B cell (primary cell): ENCODE measurements around the gene PRR9. TPM values are rescaled to one million over a fixed set of nuclear protein-coding genes. Genes with fewer than 3 reads are reported as not detected.

Source experiments
- ATAC-seq: fragments of 200-7000 bp; cut with Tn5 transposase; one replicate; pipeline ENCODE4 v1.10.0; 2021; ENCODE audit warnings: low read depth, mild to moderate bottlenecking, moderate number of reproducible peaks, moderate library complexity
- CTCF ChIA-PET: fragments of 350-600 bp; sonication (Branson Sonifier 250); formaldehyde crosslinking; loops from one replicate; lab custom pipeline; 2021; ENCODE audit warnings: antibody characterized with exemption, inconsistent platforms; lab: Charles Lee
- POLR2A ChIA-PET: fragments of 350-600 bp; sonication (Branson Sonifier 250); formaldehyde crosslinking; loops from one replicate; lab custom pipeline; 2021; ENCODE audit warnings: antibody characterized with exemption; lab: Charles Lee
- DNase-seq: peaks from one replicate; pipeline ENCODE4 v3.0.0; 2013
- H2AFZ ChIP-seq: 2 replicates; pipeline ENCODE4 v1.6.1; 2012; ENCODE audit warnings: mild to moderate bottlenecking, low read depth, low read length; ENCODE audit not compliant: insufficient read depth, poor library complexity, severe bottlenecking
- H3K27ac ChIP-seq, 2 donors: 1 replicate in 1 of 2; 2 replicates in 1 of 2; pipeline ENCODE4 v1.5.1; 2012 to 2013; ENCODE audit warnings: low read length in 2 of 2, mild to moderate bottlenecking in 2 of 2, moderate library complexity in 1 of 2
- H3K27me3 ChIP-seq, 4 experiments: fragments of 200-600 bp in 1 of 4; sonication (generic) in 1 of 4; replicated peaks in 1 of 4; 1 replicate in 2 of 4; 2 replicates in 2 of 4; pipeline versions ENCODE4 v1.6.1 to v1.7.0; 2013 to 2016; ENCODE audit warnings: low read length in 3 of 4, mild to moderate bottlenecking in 2 of 4, mixed read lengths in 1 of 4, moderate library complexity in 1 of 4; ENCODE audit not compliant: insufficient read depth in 4 of 4, control insufficient read depth in 3 of 4; ENCODE audit errors: control extremely low read depth in 1 of 4
- H3K36me3 ChIP-seq, 2 experiments: replicated peaks in 1 of 2; 1 replicate in 1 of 2; 2 replicates in 1 of 2; pipeline versions ENCODE4 v1.6.1 to v1.7.1; 2013; ENCODE audit warnings: low read length in 1 of 2; ENCODE audit not compliant: insufficient read depth in 2 of 2, control insufficient read depth in 1 of 2; ENCODE audit errors: control extremely low read depth in 1 of 2, extremely low read depth in 1 of 2
- H3K4me1 ChIP-seq, 2 donors: fragments of 200-600 bp in 1 of 2; sonication (generic) in 1 of 2; 1 replicate in 1 of 2; 2 replicates in 1 of 2; pipeline versions ENCODE4 v1.5.1 to v1.6.1; 2013 to 2017; ENCODE audit warnings: low read length in 2 of 2; ENCODE audit not compliant: control insufficient read depth in 2 of 2, insufficient read depth in 2 of 2
- H3K4me2 ChIP-seq: replicated peaks from 2 replicates; pipeline ENCODE3; 2012; ENCODE audit warnings: mild to moderate bottlenecking, low read depth, low read length; ENCODE audit not compliant: poor library complexity, severe bottlenecking
- H3K4me3 ChIP-seq, 5 experiments: fragments of 200-600 bp in 1 of 5; sonication (generic) in 1 of 5; 1 replicate in 3 of 5; 2 replicates in 2 of 5; pipeline versions ENCODE4 v1.5.1 to v1.7.0; 2011 to 2016; ENCODE audit warnings: low read length in 4 of 5, mild to moderate bottlenecking in 4 of 5, low read depth in 2 of 5, control low read depth in 1 of 5, moderate library complexity in 1 of 5; ENCODE audit not compliant: insufficient read depth in 1 of 5; ENCODE audit errors: control extremely low read depth in 1 of 5, extremely low read depth in 1 of 5
- H3K79me2 ChIP-seq: fragments of 200-600 bp; sonication (generic); one replicate; pipeline ENCODE4 v1.6.0; 2016; ENCODE audit warnings: low read length; ENCODE audit not compliant: control insufficient read depth, insufficient read depth
- H3K9ac ChIP-seq: fragments of 200-600 bp; sonication (generic); 2 replicates; pipeline ENCODE4 v1.6.1; 2017; ENCODE audit warnings: mild to moderate bottlenecking, low read length, moderate library complexity
- H3K9me3 ChIP-seq, 3 donors: one replicate each; pipeline versions ENCODE4 v1.6.1 to v1.7.1; 2013; ENCODE audit warnings: low read length in 2 of 3; ENCODE audit not compliant: control insufficient read depth in 2 of 3, insufficient read depth in 1 of 3; ENCODE audit errors: control extremely low read depth in 1 of 3
- H4K20me1 ChIP-seq: 2 replicates; pipeline ENCODE4 v1.6.0; 2012; ENCODE audit warnings: mild to moderate bottlenecking, low read length; ENCODE audit not compliant: insufficient read depth, control insufficient read depth, poor library complexity, severe bottlenecking
- H3K27ac Mint-ChIP-seq: one replicate; pipeline ENCODE4 v1.8.0; 2021; ENCODE audit warnings: mixed read lengths
- H3K27me3 Mint-ChIP-seq: one replicate; pipeline ENCODE4 v1.8.0; 2021; ENCODE audit warnings: mixed read lengths
- H3K4me1 Mint-ChIP-seq: one replicate; pipeline ENCODE4 v1.8.0; 2021; ENCODE audit warnings: mixed read lengths
- H3K4me3 Mint-ChIP-seq: one replicate; pipeline ENCODE4 v1.8.0; 2021; ENCODE audit warnings: mixed read lengths
- H3K9me3 Mint-ChIP-seq: one replicate; pipeline ENCODE4 v1.8.0; 2022; ENCODE audit warnings: mixed read lengths; ENCODE audit not compliant: insufficient read depth
- EZH2 ChIP-seq: IDR thresholded peaks from 2 replicates; pipeline ENCODE4 v1.6.1; 2012; ENCODE audit warnings: borderline replicate concordance, low read depth, mild to moderate bottlenecking, moderate library complexity, low read length; ENCODE audit not compliant: insufficient read depth, poor library complexity, severe bottlenecking
- WGBS: methylation state at CpG from one replicate; pipeline ENCODE4 v1.1.5; 2013; ENCODE audit warnings: missing lambda C conversion rate; ENCODE audit not compliant: insufficient coverage; 5-methylcytosine and 5-hydroxymethylcytosine counted together
- intact Hi-C: fragments of 100-400 bp; cut with micrococcal nuclease; formaldehyde crosslinking; loops from one replicate; pipeline ENCODE4 v1.10.0; 2022
- polyA plus RNA-seq: library from polyadenylated mRNA; depleted of rRNA; stranded (reverse); fragments of >200 nt; gene quantifications from 2 replicates; pipeline ENCODE4 v1.2.3, GENCODE V29; 2012
- total RNA-seq, 2 donors: library from RNA; stranded (reverse); fragments of 120-200 nt in 1 of 2; gene quantifications; 1 replicate in 1 of 2; 2 replicates in 1 of 2; pipeline versions ENCODE4 v1.2.3 to v1.2.4, GENCODE V29; 2013 to 2022
- TF ChIP-seq, protein P1 (sequence below): fragments of 200-600 bp; IDR thresholded peaks from one replicate; pipeline ENCODE4 v1.8.0; 2022; ENCODE audit warnings: antibody characterized with exemption, mild to moderate bottlenecking

The PRR9 gene
- total and polyA plus RNA-seq, 2 donors (not counting 1 experiment from before 2014, with no cell fraction given): not detected

DNA sequence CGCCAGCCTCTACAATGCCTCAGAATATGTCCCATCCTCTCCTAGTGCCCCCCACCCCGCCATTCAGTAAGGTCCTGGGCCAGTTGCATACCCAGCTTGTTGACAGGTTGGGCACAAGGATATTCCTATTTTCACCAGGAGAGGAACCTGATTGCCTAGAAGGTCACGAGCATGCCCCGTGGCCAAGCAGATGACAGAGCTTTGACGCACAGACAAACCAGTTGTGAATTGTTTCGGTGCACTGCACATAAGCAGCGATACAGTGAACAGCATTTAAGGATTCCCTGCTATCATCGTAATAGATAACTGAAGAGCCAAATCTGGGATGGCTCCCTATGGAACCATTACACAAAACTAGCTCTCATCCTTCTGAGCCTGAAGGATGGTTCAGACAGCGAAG, 10.8 kb upstream of the PRR9 start:
- no peaks in the 10 kb centered on the region for H3K4me1 Mint-ChIP-seq
- no peak for DNase-seq
- H3K27me3 ChIP-seq: peaks cover 0 to 9% (median 0%) of the 10 kb centered on the region in 4 experiments
- H3K4me1 ChIP-seq: no peaks in the 10 kb centered on the region
- no peak overlapping the region for H3K27ac Mint-ChIP-seq
- no peak overlapping the region for H2AFZ ChIP-seq
- H3K4me2 ChIP-seq: no peak overlapping the region
- H3K4me3 Mint-ChIP-seq: no peak overlapping the region
- no peaks in the 10 kb centered on the region for H3K36me3 ChIP-seq
- POLR2A ChIA-PET: no interaction called here
- TF ChIP-seq, protein P1, sequence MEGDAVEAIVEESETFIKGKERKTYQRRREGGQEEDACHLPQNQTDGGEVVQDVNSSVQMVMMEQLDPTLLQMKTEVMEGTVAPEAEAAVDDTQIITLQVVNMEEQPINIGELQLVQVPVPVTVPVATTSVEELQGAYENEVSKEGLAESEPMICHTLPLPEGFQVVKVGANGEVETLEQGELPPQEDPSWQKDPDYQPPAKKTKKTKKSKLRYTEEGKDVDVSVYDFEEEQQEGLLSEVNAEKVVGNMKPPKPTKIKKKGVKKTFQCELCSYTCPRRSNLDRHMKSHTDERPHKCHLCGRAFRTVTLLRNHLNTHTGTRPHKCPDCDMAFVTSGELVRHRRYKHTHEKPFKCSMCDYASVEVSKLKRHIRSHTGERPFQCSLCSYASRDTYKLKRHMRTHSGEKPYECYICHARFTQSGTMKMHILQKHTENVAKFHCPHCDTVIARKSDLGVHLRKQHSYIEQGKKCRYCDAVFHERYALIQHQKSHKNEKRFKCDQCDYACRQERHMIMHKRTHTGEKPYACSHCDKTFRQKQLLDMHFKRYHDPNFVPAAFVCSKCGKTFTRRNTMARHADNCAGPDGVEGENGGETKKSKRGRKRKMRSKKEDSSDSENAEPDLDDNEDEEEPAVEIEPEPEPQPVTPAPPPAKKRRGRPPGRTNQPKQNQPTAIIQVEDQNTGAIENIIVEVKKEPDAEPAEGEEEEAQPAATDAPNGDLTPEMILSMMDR: no peak
- no peak for TF ChIP-seq EZH2
- intact Hi-C loops: no loop called here
- CTCF ChIA-PET: interaction anchor here (0.9 kb wide), 1 partner anchor 15 kb away, joined by 3 read pairs; no protein-coding TSS in a partner anchor
- H3K27ac ChIP-seq: no peak overlapping the region
- H4K20me1 ChIP-seq: no peaks in the 10 kb centered on the region
- H3K27me3 Mint-ChIP-seq: peaks cover 44% of the 10 kb centered on the region
- H3K9me3 ChIP-seq: no peaks in the 10 kb centered on the region
- WGBS: 77% methylated on average over 7 of the region's 9 CpGs
- no peaks in the 10 kb centered on the region for H3K79me2 ChIP-seq
- no peaks in the 10 kb centered on the region for H3K9me3 Mint-ChIP-seq
- no peak for ATAC-seq
- H3K9ac ChIP-seq: no peak overlapping the region
- no peak overlapping the region for H3K4me3 ChIP-seq

DNA sequence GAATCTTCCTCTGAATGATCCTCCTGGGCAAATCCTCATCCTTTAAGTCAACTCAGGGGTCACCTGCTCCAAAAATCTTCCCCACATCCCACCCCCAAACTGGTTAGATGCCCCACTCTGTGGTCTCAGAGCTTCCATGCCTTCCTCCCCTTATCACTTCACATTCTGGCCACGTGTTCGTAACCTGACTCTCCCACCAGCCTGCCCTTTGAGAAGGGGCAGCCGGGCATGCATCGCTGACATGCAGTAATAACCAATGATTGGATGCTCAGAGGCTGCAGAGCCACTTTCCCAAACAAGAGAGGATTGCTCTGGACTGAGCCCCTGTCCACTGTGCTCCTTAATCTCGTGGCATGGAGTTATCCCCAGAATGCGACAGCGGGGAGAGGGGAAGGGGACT, 7.2 kb upstream of the PRR9 start:
- H4K20me1 ChIP-seq: no peaks in the 10 kb centered on the region
- H3K27me3 Mint-ChIP-seq: peaks cover 45% of the 10 kb centered on the region
- no peak overlapping the region for H3K27ac Mint-ChIP-seq
- no peak overlapping the region for H3K4me3 ChIP-seq
- H3K4me3 Mint-ChIP-seq: no peak overlapping the region
- H3K27me3 ChIP-seq: peaks cover 0 to 9% (median 0%) of the 10 kb centered on the region in 4 experiments
- no peaks in the 10 kb centered on the region for H3K4me1 Mint-ChIP-seq
- H3K9me3 Mint-ChIP-seq: no peaks in the 10 kb centered on the region
- H3K79me2 ChIP-seq: no peaks in the 10 kb centered on the region
- no peak for ATAC-seq
- intact Hi-C loops: no loop called here
- CTCF ChIA-PET: no interaction called here
- no peak for DNase-seq
- no peaks in the 10 kb centered on the region for H3K4me1 ChIP-seq
- H3K4me2 ChIP-seq: no peak overlapping the region
- no peaks in the 10 kb centered on the region for H3K36me3 ChIP-seq
- no peak overlapping the region for H3K27ac ChIP-seq
- no peaks in the 10 kb centered on the region for H3K9me3 ChIP-seq
- H2AFZ ChIP-seq: no peak overlapping the region
- WGBS: 75% methylated on average over 7 of the region's 7 CpGs
- POLR2A ChIA-PET: no interaction called here
- no peak for TF ChIP-seq EZH2
- TF ChIP-seq, protein P1: no peak
- no peak overlapping the region for H3K9ac ChIP-seq
